Measurements from ENCODE around the gene FKBP10. TPM values are rescaled to one million over a fixed set of nuclear protein-coding genes. Genes with fewer than 3 reads are reported as not detected.

FKBP10 gene
- total RNA-seq, 6 experiments from 2014 or later, result 417 to 500 (median 442) TPM

- Mint-ChIP-seq H3K36me3 (ENCODE audit: low read depth) (no peaks in the 10 kb centered on the region), H3K27ac (no peak overlapping the region), H3K4me1 (ENCODE audit: low read depth) (peaks cover 14% of the 10 kb centered on the region), H3K27me3 (ENCODE audit: insufficient read depth) (peaks cover 2% of the 10 kb centered on the region; the same call in 1 of the 2 replicates), H3K4me3 (no peak overlapping the region), H3K9me3 (no peaks in the 10 kb centered on the region)
- DNase-seq, result no peak
- TF ChIP-seq, protein P1, sequence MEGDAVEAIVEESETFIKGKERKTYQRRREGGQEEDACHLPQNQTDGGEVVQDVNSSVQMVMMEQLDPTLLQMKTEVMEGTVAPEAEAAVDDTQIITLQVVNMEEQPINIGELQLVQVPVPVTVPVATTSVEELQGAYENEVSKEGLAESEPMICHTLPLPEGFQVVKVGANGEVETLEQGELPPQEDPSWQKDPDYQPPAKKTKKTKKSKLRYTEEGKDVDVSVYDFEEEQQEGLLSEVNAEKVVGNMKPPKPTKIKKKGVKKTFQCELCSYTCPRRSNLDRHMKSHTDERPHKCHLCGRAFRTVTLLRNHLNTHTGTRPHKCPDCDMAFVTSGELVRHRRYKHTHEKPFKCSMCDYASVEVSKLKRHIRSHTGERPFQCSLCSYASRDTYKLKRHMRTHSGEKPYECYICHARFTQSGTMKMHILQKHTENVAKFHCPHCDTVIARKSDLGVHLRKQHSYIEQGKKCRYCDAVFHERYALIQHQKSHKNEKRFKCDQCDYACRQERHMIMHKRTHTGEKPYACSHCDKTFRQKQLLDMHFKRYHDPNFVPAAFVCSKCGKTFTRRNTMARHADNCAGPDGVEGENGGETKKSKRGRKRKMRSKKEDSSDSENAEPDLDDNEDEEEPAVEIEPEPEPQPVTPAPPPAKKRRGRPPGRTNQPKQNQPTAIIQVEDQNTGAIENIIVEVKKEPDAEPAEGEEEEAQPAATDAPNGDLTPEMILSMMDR (IDR thresholded peaks at IDR 0.05), result no peak
Observed at GRCh38 chr17:41769346-41769862, 43.4 kb upstream of the FKBP10 start.

GRCh38 chr17:41769985-41770384 lies 42.8 kb upstream of the FKBP10 start:
- Mint-ChIP-seq H3K27ac (no peak overlapping the region), H3K4me1 (ENCODE audit: low read depth) (peaks cover 14% of the 10 kb centered on the region), H3K4me3 (no peak overlapping the region), H3K9me3 (no peaks in the 10 kb centered on the region), H3K27me3 (ENCODE audit: insufficient read depth) (peaks cover 2% of the 10 kb centered on the region; the same call in 1 of the 2 replicates), H3K36me3 (ENCODE audit: low read depth) (no peaks in the 10 kb centered on the region)
- no peak for DNase-seq
- TF ChIP-seq, protein P1 (IDR thresholded peaks at IDR 0.05), result no peak

DNA sequence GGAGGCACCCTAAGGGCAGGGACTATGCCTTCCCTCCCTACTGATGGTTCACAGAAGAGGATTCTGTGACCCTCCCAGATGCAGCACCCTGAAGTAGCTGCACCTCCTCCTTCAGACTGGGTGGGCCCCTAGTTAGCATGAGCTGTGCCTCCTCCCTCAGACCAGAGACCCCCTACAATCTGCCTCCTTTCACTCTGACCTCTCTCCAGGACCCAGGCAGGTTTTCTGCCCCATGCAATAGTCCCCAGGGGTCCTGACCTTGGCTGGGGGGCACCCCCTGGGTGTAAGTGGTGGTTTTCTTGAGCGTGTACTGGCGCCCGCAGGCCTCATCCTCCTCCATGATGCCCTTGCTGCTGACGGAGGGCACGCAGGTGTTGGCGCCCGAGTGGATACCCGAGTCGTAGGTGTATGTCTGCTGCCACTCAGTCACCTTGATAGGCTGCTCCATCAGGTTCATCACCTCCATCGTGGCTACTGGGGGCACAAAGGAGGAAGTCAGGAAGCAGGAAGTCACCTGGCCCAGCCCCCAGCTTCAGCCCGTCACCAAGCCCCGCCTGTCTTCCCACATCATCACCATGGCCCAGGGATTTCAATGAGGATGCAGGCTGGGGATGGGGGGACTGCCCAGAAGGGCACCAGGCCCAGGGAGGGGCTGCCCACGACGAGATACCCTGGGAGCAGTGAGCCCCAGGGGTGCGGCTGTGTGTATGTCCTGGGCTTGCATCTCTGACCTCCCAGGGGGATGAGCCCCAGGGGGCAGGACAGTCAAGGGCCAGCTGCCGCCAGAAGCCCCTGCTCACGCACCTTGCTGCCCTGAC lies 41.2 kb upstream of the FKBP10 start:
- Mint-ChIP-seq H3K36me3 (ENCODE audit: low read depth) (no peaks in the 10 kb centered on the region), H3K9me3 (no peaks in the 10 kb centered on the region), H3K27ac (no peak overlapping the region), H3K4me3 (no peak overlapping the region), H3K27me3 (ENCODE audit: insufficient read depth) (peaks cover 2% of the 10 kb centered on the region; the same call in 1 of the 2 replicates), H3K4me1 (ENCODE audit: low read depth) (peaks cover 20% of the 10 kb centered on the region)
- DNase-seq, result no peak
- TF ChIP-seq, protein P1 (IDR thresholded peaks at IDR 0.05), result no peak

DNA sequence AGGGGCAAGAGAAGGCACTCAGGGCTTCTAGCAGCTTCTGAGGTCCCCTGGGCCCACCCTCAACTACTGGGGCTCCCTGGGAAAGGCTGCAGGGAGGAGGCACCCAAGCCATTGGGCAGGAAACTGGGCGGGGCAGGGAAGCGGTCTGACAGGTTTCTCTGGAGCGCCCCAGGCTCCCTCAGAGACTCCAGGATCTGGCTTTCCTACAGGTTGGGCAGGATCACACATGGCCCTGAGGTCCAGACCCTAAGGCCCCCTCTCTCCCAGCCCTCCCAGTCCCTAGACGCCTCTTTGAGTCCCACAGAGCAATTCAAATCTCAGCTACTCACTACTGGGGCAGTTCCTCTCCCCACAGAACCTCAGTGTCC lies 40.6 kb upstream of the FKBP10 start:
- Mint-ChIP-seq H3K4me1 (ENCODE audit: low read depth) (peaks cover 24% of the 10 kb centered on the region), H3K4me3 (no peak overlapping the region), H3K27ac (no peak overlapping the region), H3K9me3 (no peaks in the 10 kb centered on the region), H3K36me3 (ENCODE audit: low read depth) (no peaks in the 10 kb centered on the region), H3K27me3 (ENCODE audit: insufficient read depth) (peaks cover 2% of the 10 kb centered on the region; the same call in 1 of the 2 replicates)
- DNase-seq, result no peak
- TF ChIP-seq, protein P1 (IDR thresholded peaks at IDR 0.05), result no peak

- TF ChIP-seq, protein P1 (IDR thresholded peaks at IDR 0.05), result no peak
- DNase-seq, result no peak
- Mint-ChIP-seq H3K4me1 (ENCODE audit: low read depth) (peaks cover 28% of the 10 kb centered on the region), H3K27ac (no peak overlapping the region), H3K27me3 (ENCODE audit: insufficient read depth) (peaks cover 2% of the 10 kb centered on the region; the same call in 1 of the 2 replicates), H3K36me3 (ENCODE audit: low read depth) (no peaks in the 10 kb centered on the region), H3K9me3 (no peaks in the 10 kb centered on the region), H3K4me3 (no peak overlapping the region)
Observed at GRCh38 chr17:41772586-41773189, 40.1 kb upstream of the FKBP10 start.

All from HFFc6 (cell line).